ENCODE data around the gene CPXM2.

Gene CPXM2

DNA sequence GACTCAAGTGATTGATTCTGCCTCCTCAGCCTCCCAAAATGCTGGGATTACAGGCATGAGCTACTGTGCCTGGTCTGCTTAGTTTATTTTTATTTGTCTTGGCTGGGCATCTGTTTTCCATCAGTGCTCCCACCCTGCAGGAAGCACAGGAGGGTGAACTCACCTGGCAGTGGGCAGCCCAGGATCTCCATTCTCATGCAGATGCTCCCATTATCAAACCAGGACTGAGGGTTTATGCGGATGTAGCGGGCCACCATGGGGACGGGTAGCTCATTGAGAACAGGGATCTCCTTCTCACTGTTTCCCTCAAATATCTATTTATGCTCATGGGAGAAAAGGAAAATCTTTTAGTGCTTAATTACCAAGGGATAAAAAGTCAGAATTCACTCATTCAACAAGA is 93.8 kb downstream of the CPXM2 start:
- DNase-seq (ENCODE audit: low read depth in 1 of 2, low spot score in 1 of 2) = no peak

GRCh38 chr10:123796736-123797135 is 94.9 kb downstream of the CPXM2 start:
- DNase-seq (ENCODE audit: low read depth in 1 of 2, low spot score in 1 of 2) = no peak
- no peak for TF ChIP-seq REST (IDR thresholded peaks at IDR 0.05; ENCODE audit: insufficient replicate concordance, low read depth)
- no peak for TF ChIP-seq POLR2AphosphoS5 (IDR thresholded peaks at IDR 0.05; ENCODE audit: low read depth)
- TF ChIP-seq, protein P1, sequence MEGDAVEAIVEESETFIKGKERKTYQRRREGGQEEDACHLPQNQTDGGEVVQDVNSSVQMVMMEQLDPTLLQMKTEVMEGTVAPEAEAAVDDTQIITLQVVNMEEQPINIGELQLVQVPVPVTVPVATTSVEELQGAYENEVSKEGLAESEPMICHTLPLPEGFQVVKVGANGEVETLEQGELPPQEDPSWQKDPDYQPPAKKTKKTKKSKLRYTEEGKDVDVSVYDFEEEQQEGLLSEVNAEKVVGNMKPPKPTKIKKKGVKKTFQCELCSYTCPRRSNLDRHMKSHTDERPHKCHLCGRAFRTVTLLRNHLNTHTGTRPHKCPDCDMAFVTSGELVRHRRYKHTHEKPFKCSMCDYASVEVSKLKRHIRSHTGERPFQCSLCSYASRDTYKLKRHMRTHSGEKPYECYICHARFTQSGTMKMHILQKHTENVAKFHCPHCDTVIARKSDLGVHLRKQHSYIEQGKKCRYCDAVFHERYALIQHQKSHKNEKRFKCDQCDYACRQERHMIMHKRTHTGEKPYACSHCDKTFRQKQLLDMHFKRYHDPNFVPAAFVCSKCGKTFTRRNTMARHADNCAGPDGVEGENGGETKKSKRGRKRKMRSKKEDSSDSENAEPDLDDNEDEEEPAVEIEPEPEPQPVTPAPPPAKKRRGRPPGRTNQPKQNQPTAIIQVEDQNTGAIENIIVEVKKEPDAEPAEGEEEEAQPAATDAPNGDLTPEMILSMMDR (IDR thresholded peaks at IDR 0.05; ENCODE audit: insufficient read depth, low read length) = no peak
- no peak for TF ChIP-seq GABPA (IDR thresholded peaks at IDR 0.05; ENCODE audit: low read depth)
- no peak for TF ChIP-seq SPI1 (IDR thresholded peaks at IDR 0.05; ENCODE audit: borderline replicate concordance, low read depth)
- H3K27ac ChIP-seq (replicated peaks) = no peak overlapping the region
- no peaks in the 10 kb centered on the region for H3K27me3 ChIP-seq (ENCODE audit: insufficient read depth, poor library complexity, severe bottlenecking)
- H3K4me3 ChIP-seq (replicated peaks; ENCODE audit: insufficient read depth, low read length) = no peak overlapping the region

More for the DNA sequence above, 93.8 kb downstream of the CPXM2 start:
- Histone ChIP-seq H3K27me3 (ENCODE audit: insufficient read depth, poor library complexity, severe bottlenecking) (no peaks in the 10 kb centered on the region), H3K27ac (replicated peaks) (no peak overlapping the region), H3K4me3 (replicated peaks; ENCODE audit: insufficient read depth, low read length) (no peak overlapping the region)
- TF ChIP-seq SPI1 (IDR thresholded peaks at IDR 0.05; ENCODE audit: borderline replicate concordance, low read depth) (no peak), GABPA (IDR thresholded peaks at IDR 0.05; ENCODE audit: low read depth) (no peak), REST (IDR thresholded peaks at IDR 0.05; ENCODE audit: insufficient replicate concordance, low read depth) (no peak), POLR2AphosphoS5 (IDR thresholded peaks at IDR 0.05; ENCODE audit: low read depth) (no peak)
- TF ChIP-seq, protein P1 (IDR thresholded peaks at IDR 0.05; ENCODE audit: insufficient read depth, low read length) = no peak

DNA sequence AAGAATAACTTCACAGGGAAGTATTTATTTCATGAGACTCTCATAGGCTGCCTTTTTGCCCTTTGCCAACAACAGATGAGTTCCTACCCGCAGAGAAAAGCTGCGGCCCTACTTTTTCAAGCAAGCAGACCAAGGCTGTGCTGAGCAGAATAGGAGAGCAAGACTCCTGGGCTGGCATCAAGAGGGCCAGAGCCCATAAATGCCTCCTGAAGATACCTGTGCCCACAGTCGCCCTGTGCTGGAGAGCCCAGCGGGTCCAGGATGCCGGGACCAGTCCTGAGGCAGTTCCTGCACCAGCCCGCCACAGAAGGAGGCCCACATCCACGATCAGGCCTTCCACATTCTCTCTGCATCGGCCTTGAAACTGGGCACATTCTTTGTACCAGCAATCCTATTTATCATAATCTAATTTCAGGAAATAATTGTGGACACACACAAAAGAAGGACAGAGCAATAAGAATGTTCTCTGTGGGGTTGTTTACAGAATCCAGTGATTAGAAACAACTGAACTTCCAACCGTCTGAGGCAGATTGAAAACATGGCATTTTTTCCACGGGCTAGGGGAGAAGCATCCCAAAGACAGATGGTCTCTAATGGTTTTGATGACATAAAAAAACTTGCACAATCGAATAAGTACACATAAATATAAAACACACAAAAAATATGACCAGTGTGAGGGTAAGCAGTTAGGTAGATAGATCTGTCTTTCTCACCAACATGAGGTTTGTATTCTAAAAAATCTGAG is 95.6 kb downstream of the CPXM2 start:
- DNase-seq (ENCODE audit: low read depth in 1 of 2, low spot score in 1 of 2) = no peak
- H3K27me3 ChIP-seq (ENCODE audit: insufficient read depth, poor library complexity, severe bottlenecking) = no peaks in the 10 kb centered on the region
- TF ChIP-seq, protein P1 (IDR thresholded peaks at IDR 0.05; ENCODE audit: insufficient read depth, low read length) = no peak
- TF ChIP-seq POLR2AphosphoS5 (IDR thresholded peaks at IDR 0.05; ENCODE audit: low read depth) = no peak
- TF ChIP-seq SPI1 (IDR thresholded peaks at IDR 0.05; ENCODE audit: borderline replicate concordance, low read depth) = no peak
- no peak for TF ChIP-seq GABPA (IDR thresholded peaks at IDR 0.05; ENCODE audit: low read depth)
- TF ChIP-seq REST (IDR thresholded peaks at IDR 0.05; ENCODE audit: insufficient replicate concordance, low read depth) = no peak

More for the DNA sequence above, 95.6 kb downstream of the CPXM2 start:
- no peak overlapping the region for H3K4me3 ChIP-seq (replicated peaks; ENCODE audit: insufficient read depth, low read length)
- H3K27ac ChIP-seq (replicated peaks) = no peak overlapping the region
